DND-41 (cell line): Measurements from ENCODE around the gene ZG16B.

Source experiments
- ATAC-seq: fragments of 200-7000 bp; cut with Tn5 transposase; 3 replicates; pipeline ENCODE4 v1.9.1; 2021; ENCODE audit warnings: low read depth; ENCODE audit not compliant: insufficient read depth
- DNase-seq: peaks from one replicate; pipeline ENCODE4 v3.0.0-alpha.2; 2020
- H2AFZ ChIP-seq: 2 replicates; pipeline ENCODE4 v1.6.0; 2012; ENCODE audit warnings: low read depth, low read length
- H3K27ac ChIP-seq: 2 replicates; pipeline ENCODE4 v1.5.1; 2012; ENCODE audit warnings: low read length, inconsistent platforms
- H3K27me3 ChIP-seq: fragments of 200-600 bp; sonication (generic); 2 replicates; pipeline ENCODE4 v1.6.0; 2012; ENCODE audit warnings: low read length, mild to moderate bottlenecking, inconsistent platforms; ENCODE audit not compliant: insufficient read depth, poor library complexity
- H3K36me3 ChIP-seq: 2 replicates; pipeline ENCODE4 v1.5.1; 2012; ENCODE audit warnings: low read length, inconsistent platforms; ENCODE audit not compliant: insufficient read depth
- H3K4me1 ChIP-seq: 2 replicates; pipeline ENCODE4 v1.5.1; 2012; ENCODE audit warnings: mild to moderate bottlenecking, low read length; ENCODE audit not compliant: insufficient read depth
- H3K4me2 ChIP-seq: 2 replicates; pipeline ENCODE4 v1.6.0; 2012; ENCODE audit warnings: mild to moderate bottlenecking, moderate library complexity, low read length, inconsistent platforms; ENCODE audit not compliant: insufficient read depth
- H3K4me3 ChIP-seq, 2 experiments: fragments of 200-600 bp in 1 of 2; shearing (Covaris generic) in 1 of 2; 2 replicates each; pipeline ENCODE4 v1.5.1; 2012 to 2016; ENCODE audit warnings: inconsistent platforms in 2 of 2, low read length in 2 of 2, mild to moderate bottlenecking in 2 of 2, low read depth in 1 of 2, moderate library complexity in 1 of 2
- H3K79me2 ChIP-seq: 2 replicates; pipeline ENCODE4 v1.6.0; 2012; ENCODE audit warnings: low read length, inconsistent platforms; ENCODE audit not compliant: insufficient read depth
- H3K9ac ChIP-seq: 2 replicates; pipeline ENCODE4 v1.6.0; 2012; ENCODE audit warnings: low read depth, mild to moderate bottlenecking, inconsistent platforms, low read length, moderate library complexity
- H3K9me3 ChIP-seq: 2 replicates; pipeline ENCODE4 v1.5.1; 2012; ENCODE audit warnings: low read length, moderate library complexity, mild to moderate bottlenecking, inconsistent platforms; ENCODE audit not compliant: insufficient read depth, severe bottlenecking
- H4K20me1 ChIP-seq: 2 replicates; pipeline ENCODE4 v1.6.0; 2012; ENCODE audit warnings: low read length; ENCODE audit not compliant: insufficient read depth
- CTCF ChIP-seq: IDR thresholded peaks from 2 replicates; pipeline ENCODE4 v1.5.1; 2012; ENCODE audit warnings: borderline replicate concordance, low read length, moderate library complexity, mild to moderate bottlenecking; ENCODE audit not compliant: poor library complexity, severe bottlenecking; ENCODE audit errors: extremely low read depth
- EZH2 ChIP-seq: IDR thresholded peaks from 3 replicates; pipeline ENCODE4 v1.6.1; 2012; ENCODE audit warnings: borderline replicate concordance, low read depth, mild to moderate bottlenecking, moderate library complexity, low read length, inconsistent platforms; ENCODE audit not compliant: severe bottlenecking

ZG16B gene

DNA sequence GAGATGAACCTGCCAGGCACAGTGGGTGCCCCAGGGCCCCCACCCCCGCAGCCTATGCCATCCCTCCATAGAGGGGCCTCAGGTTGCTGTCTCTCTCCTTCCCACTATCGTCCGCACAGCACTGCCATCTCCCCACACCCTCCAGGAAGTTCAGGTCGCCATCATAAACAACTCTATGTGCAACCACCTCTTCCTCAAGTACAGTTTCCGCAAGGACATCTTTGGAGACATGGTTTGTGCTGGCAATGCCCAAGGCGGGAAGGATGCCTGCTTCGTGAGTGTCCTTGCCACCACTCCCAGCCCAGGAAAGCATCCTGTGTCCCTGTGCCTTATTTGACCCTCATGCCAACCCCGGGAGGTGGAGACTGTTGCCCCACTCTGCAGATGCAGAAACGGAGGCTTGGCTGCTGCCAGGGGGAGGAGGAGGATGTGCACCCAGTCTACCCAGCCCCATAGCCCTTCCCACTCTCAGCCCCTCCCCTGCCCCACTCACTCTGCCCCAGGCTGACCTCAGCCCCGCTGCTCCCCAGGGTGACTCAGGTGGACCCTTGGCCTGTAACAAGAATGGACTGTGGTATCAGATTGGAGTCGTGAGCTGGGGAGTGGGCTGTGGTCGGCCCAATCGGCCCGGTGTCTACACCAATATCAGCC, 9.1 kb upstream of the ZG16B start:
- H3K4me1 ChIP-seq: no peaks in the 10 kb centered on the region
- H3K27me3 ChIP-seq: no peaks in the 10 kb centered on the region
- no peak for TF ChIP-seq CTCF
- TF ChIP-seq EZH2: no peak
- no peak overlapping the region for H3K4me2 ChIP-seq
- H3K27ac ChIP-seq: no peak overlapping the region
- no peak overlapping the region for H3K4me3 ChIP-seq
- H4K20me1 ChIP-seq: no peaks in the 10 kb centered on the region
- no peak overlapping the region for H3K9ac ChIP-seq
- no peak overlapping the region for H2AFZ ChIP-seq
- H3K36me3 ChIP-seq: no peaks in the 10 kb centered on the region
- H3K9me3 ChIP-seq: no peaks in the 10 kb centered on the region
- H3K79me2 ChIP-seq: no peaks in the 10 kb centered on the region
- ATAC-seq (no peak), DNase-seq (no peak)

DNA sequence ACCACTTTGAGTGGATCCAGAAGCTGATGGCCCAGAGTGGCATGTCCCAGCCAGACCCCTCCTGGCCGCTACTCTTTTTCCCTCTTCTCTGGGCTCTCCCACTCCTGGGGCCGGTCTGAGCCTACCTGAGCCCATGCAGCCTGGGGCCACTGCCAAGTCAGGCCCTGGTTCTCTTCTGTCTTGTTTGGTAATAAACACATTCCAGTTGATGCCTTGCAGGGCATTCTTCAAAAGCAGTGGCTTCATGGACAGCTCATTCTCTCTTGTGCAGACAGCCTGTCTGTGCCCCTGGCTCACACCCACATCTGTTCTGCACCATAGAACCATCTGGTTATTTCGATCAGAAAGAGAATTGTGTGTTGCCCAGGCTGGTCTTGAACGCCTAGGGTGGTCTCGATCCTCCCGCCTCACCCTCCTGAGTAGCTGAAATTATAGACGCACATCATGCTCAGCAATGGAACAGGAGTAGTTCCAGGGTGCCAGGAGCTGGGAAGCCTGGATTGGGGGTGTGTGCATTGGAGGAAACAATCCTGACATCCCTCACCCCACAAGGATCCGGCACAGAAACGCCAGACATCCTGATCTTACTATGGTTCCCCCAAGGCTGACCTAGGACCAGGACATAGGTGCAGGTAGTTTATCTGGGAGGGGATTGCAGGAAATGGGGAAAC, 8.5 kb upstream of the ZG16B start:
- Histone ChIP-seq H3K4me2 (no peak overlapping the region), H3K4me1 (no peaks in the 10 kb centered on the region), H4K20me1 (no peaks in the 10 kb centered on the region), H3K27me3 (no peaks in the 10 kb centered on the region), H3K9ac (no peak overlapping the region), H3K9me3 (no peaks in the 10 kb centered on the region), H3K4me3 (no peak overlapping the region), H2AFZ (no peak overlapping the region), H3K36me3 (no peaks in the 10 kb centered on the region), H3K27ac (no peak overlapping the region), H3K79me2 (no peaks in the 10 kb centered on the region)
- no peak for TF ChIP-seq EZH2
- no peak for TF ChIP-seq CTCF
- ATAC-seq: no peak
- DNase-seq: no peak

- ATAC-seq (no peak), DNase-seq (no peak)
- no peaks in the 10 kb centered on the region for H3K79me2 ChIP-seq
- TF ChIP-seq EZH2: no peak
- no peak for TF ChIP-seq CTCF
- H3K9ac ChIP-seq: no peak overlapping the region
- H2AFZ ChIP-seq: no peak overlapping the region
- no peaks in the 10 kb centered on the region for H3K4me1 ChIP-seq
- H4K20me1 ChIP-seq: no peaks in the 10 kb centered on the region
- no peaks in the 10 kb centered on the region for H3K9me3 ChIP-seq
- no peaks in the 10 kb centered on the region for H3K36me3 ChIP-seq
- no peak overlapping the region for H3K27ac ChIP-seq
- H3K4me3 ChIP-seq: no peak overlapping the region
- no peak overlapping the region for H3K4me2 ChIP-seq
- H3K27me3 ChIP-seq: peaks cover 1% of the 10 kb centered on the region
These were observed 8.0 kb upstream of the ZG16B start for GRCh38 chr16:2822158-2822495.
